Measurements from ENCODE around the gene TMEM178B. TPM values are rescaled to one million over a fixed set of nuclear protein-coding genes. Genes with fewer than 3 reads are reported as not detected.

TMEM178B gene
- total and polyA plus RNA-seq, 10 of the 15 experiments (the other 5 are each of a cell fraction or from before 2014, with no cell fraction given) = 0.01 to 1.1 (median 0.04) TPM; not detected in 2

GRCh38 chr7:141128506-141128905 lies 54.6 kb downstream of the TMEM178B start:
- RAD21 ChIA-PET (ENCODE audit: unreplicated experiment) = no interaction called here
- TF ChIP-seq PKNOX1 (IDR thresholded peaks at IDR 0.05) (no peak), SMARCA5 (IDR thresholded peaks at IDR 0.05) (no peak), NKRF (conservative IDR thresholded peaks at IDR 0.05) (no peak), RELA (IDR thresholded peaks at IDR 0.05; ENCODE audit: borderline replicate concordance, partially characterized antibody) (no peak), IKZF1 (conservative IDR thresholded peaks at IDR 0.05) (no peak)
- H3K4me3 ChIP-seq = no peak overlapping the region
- SMC1A ChIA-PET (ENCODE audit: uncharacterized antibody, unreplicated experiment) = interaction anchor here (1.0 kb wide), 1 partner anchor 8 kb away, joined by 3 read pairs; no protein-coding TSS in a partner anchor
- no peak overlapping the region for H3K4me2 ChIP-seq (ENCODE audit: control insufficient read depth, insufficient read depth)
- no peak overlapping the region for H3K9ac ChIP-seq (ENCODE audit: control insufficient read depth, insufficient read depth, low read length)
- no TSS peak for BruUV-seq (replicated peaks)
- H4K20me1 ChIP-seq (ENCODE audit: control insufficient read depth, insufficient read depth) = no peaks in the 10 kb centered on the region
- DNase-seq (ENCODE audit: low read depth, low spot score) (no peak), ATAC-seq (no peak), FAIRE-seq (no peak)
- POLR2A ChIA-PET = interaction anchor here (0.6 kb wide), 1 partner anchor 95 kb away, joined by 4 read pairs; no protein-coding TSS in a partner anchor
- in situ Hi-C loops (cut with MboI) = no loop called here
- 46% methylated on average over 2 of the region's 2 CpGs for WGBS (ENCODE audit: insufficient coverage, insufficient replicate concordance, low lambda C conversion rate, missing lambda C conversion rate)
- no peaks in the 10 kb centered on the region for H3K36me3 ChIP-seq (ENCODE audit: control insufficient read depth in 2 of 2, insufficient read depth in 2 of 2, low read length in 1 of 2)
- no peaks in the 10 kb centered on the region for H3K79me2 ChIP-seq (ENCODE audit: control insufficient read depth, insufficient read depth, low read length)
- no peaks in the 10 kb centered on the region for H3K4me1 ChIP-seq (ENCODE audit: control insufficient read depth, insufficient read depth, low read length)
- H3K27me3 ChIP-seq (replicated peaks in 1 of 2; ENCODE audit: control insufficient read depth in 2 of 2, insufficient read depth in 2 of 2, low read length in 1 of 2) = no peaks in the 10 kb centered on the region
- H3K9me3 ChIP-seq (replicated peaks; ENCODE audit: control insufficient read depth, insufficient read depth, low read length) = no peaks in the 10 kb centered on the region; the same call in 2 of the 3 replicates
- CTCF ChIA-PET = interaction anchor here (1.2 to 1.3 kb wide), 2 partner anchors 11 to 70 kb away, joined by 3 read pairs; no protein-coding TSS in a partner anchor
- H3K27ac ChIP-seq (ENCODE audit: control insufficient read depth, insufficient read depth) = no peak overlapping the region
- intact Hi-C loops (cut with micrococcal nuclease; ENCODE audit: unreplicated experiment) = no loop called here
- no peak overlapping the region for H2AFZ ChIP-seq (ENCODE audit: control insufficient read depth, low read depth, low read length)

All from GM12878 (cell line).